ENCODE data around the gene WNK1.
A peak's percentile ranks its signal among the peaks of the same experiment; 100 is the strongest.
"Not testable (repeated sequence)": the region's sequence is repeated elsewhere in the genome, so short reads cannot be mapped to it uniquely, and the experiment has no call there.

Gene WNK1

GRCh38 chr12:749751-750270, 2.6 kb upstream of the WNK1 start:
- DNase-seq: no peak

- no peak for DNase-seq
These were observed 1.8 kb upstream of the WNK1 start for GRCh38 chr12:750366-751191.

- peak; percentile 89 for DNase-seq
These were observed 984 bp upstream of the WNK1 start for GRCh38 chr12:751192-751998.

GRCh38 chr12:752695-753610, 574 bp downstream of the WNK1 start:
- peak; percentile 51 for DNase-seq

GRCh38 chr12:753611-754472, 1.5 kb downstream of the WNK1 start:
- DNase-seq: peak; percentile 52

GRCh38 chr12:754473-754820, 2.1 kb downstream of the WNK1 start:
- no peak for DNase-seq

- DNase-seq: peak; percentile 71
These were observed 2.6 kb downstream of the WNK1 start for GRCh38 chr12:754851-755562.

GRCh38 chr12:759628-760027, 7.2 kb downstream of the WNK1 start:
- DNase-seq: peak; percentile 32

- DNase-seq: no peak
These were observed 8.9 kb downstream of the WNK1 start for GRCh38 chr12:761256-761655.

- no peak for DNase-seq
These were observed 13.5 kb downstream of the WNK1 start for GRCh38 chr12:765840-766239.

GRCh38 chr12:768434-768833, 16.1 kb downstream of the WNK1 start:
- DNase-seq: no peak

- DNase-seq: no peak
These were observed 18.1 kb downstream of the WNK1 start for GRCh38 chr12:770479-770878.

GRCh38 chr12:772056-772697, 19.8 kb downstream of the WNK1 start:
- DNase-seq: no peak

GRCh38 chr12:774051-774614, 21.8 kb downstream of the WNK1 start:
- no peak for DNase-seq

- not testable (repeated sequence) for DNase-seq
These were observed 23.8 kb downstream of the WNK1 start for GRCh38 chr12:775973-776771.

GRCh38 chr12:776772-777373, 24.5 kb downstream of the WNK1 start:
- not testable (repeated sequence) for DNase-seq

GRCh38 chr12:777550-778047, 25.2 kb downstream of the WNK1 start:
- DNase-seq: no peak

GRCh38 chr12:778615-779014, 26.2 kb downstream of the WNK1 start:
- no peak for DNase-seq

Data from CD4-positive, alpha-beta T cell treated with Interleukin-12 subunit alpha and Interleukin-12 subunit beta, for 1 hour (primary cell).